GM18517 (cell line): ENCODE data around the gene SCUBE3.

Source experiments
- ATAC-seq: cut with Tn5 transposase; IDR thresholded peaks from one replicate; pipeline ENCODE4 v1.9.1; 2021; ENCODE audit warnings: mild to moderate bottlenecking, moderate library complexity; ENCODE audit not compliant: unreplicated experiment

SCUBE3 gene

DNA sequence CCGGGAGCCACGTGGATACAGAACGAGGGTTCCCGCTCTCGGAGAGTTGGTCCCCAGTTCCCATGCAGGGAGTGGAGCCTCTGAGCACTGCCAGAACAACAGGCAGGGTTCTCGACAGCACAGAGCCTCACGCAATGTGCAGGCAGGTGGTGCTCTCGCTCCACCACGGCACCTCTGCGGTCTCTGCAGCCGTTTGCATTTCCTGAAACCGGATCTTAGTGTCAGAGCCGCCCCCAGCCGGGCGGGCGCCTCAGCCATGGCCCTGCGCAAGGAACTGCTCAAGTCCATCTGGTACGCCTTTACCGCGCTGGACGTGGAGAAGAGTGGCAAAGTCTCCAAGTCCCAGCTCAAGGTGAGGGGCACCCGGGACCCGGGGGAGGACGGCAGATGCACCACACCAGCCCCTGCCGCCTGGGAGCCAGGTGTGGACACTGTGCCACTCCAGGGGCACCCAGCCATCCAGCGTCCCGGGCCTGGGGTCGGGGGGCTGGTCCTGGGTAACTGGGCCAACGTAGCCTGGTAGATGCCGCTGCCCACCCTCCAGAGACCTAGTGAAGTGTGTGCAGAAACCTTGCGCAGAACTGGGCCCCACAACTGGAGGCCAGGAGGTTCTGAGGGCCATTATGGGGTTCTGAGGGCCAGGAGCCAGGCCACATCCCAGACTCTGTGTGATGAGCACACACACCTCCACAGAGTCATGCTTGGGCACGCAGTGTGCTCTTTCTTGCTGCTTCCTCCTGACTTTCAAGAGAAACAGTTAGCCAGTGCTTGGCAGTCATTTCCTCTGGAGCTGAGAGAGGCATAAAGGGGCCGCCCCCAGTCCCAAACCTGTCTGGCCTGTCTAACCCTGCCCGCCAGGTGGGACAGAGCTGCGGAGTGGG lies 84.1 kb downstream of the SCUBE3 start, which contains the start of gene DEF6:
TSS of gene DEF6 (plus strand) at position 218 of the 881 bp plus-strand sequence. CDS start at position 257, 39 bp downstream.
- ATAC-seq, result peak; percentile 74

DNA sequence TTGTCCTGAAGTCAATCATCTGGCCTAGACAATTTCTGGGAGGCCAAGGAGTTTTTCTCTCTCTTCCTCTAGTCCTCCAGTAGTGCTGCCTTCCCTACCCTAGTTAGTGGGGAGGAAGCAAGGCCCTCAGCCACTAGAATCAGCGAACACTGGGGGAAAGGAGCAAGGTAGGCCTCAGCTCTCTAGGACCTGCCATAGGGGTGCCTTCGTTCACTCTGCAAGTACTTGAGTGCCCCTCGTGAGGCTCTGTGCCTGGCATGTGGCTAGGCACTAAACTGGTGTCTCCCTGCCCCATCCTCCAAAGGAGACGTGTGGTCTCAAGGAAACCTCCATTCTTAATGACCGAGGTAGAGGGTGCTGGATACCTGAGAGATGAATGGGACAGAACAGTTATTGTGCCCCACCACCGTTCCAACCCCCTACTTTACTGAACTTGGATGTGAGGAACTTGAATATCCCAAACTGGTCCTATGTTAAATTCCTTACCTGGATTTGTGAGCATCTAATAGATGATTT lies 84.9 kb downstream of the SCUBE3 start:
- no peak for ATAC-seq

DNA sequence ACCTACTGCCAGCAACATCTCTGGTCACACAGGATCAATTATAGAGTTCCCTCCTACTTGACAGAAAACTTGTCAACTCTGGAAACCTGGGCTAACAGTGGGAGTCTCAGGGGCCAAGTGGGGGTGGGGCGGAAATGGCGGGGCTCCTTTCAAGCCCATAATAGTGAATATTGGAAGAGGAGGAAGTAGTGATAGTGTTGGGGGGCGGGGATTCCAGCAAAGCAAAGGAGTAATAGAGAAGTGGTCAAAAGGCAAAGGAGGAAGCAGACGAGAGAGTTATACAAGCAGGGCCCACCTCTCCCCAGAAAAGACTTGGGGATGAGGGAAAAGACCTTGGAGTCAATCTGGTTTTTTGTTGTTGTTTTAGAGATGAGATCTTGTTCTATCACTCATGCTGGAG lies 85.9 kb downstream of the SCUBE3 start:
- ATAC-seq, result no peak

DNA sequence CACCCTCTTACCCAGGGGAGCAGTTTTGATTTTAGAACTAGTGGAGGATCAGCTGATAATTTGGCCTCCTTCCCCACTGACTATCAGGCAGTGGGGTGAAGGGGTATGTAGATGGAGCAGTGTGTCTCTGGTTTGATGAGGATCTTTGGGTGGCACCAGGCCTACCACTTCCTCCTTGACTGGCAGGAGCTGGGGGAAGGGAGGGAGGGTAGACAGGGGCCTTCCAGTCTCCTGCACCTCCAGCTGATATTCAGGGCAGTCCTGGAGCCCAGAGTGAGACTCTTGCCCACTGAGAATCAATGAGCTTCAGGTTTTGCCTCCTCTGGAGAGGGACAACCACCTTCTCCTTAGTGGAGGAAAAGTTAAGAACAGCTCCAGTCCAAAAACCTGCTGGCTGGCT lies 87.1 kb downstream of the SCUBE3 start:
- ATAC-seq, result no peak
